ENCODE results near the gene NAXE.

GRCh38 chr1:156593661-156593989 lies 2.0 kb downstream of the NAXE start:
- TF ChIP-seq EP300 (IDR thresholded peaks at IDR 0.05; ENCODE audit: borderline replicate concordance), result no peak
- no peak for TF ChIP-seq CREB1 (IDR thresholded peaks at IDR 0.05; ENCODE audit: low read depth)
- no peak for TF ChIP-seq FOXM1 (IDR thresholded peaks at IDR 0.05; ENCODE audit: borderline replicate concordance, low read depth)
- TF ChIP-seq MAX (IDR thresholded peaks at IDR 0.05), result no peak
- no peak for TF ChIP-seq REST (IDR thresholded peaks at IDR 0.05; ENCODE audit: low read depth)
- TF ChIP-seq USF1 (IDR thresholded peaks at IDR 0.05), result no peak
- no peak for TF ChIP-seq NFIC (IDR thresholded peaks at IDR 0.05)
- no peak for TF ChIP-seq TEAD4 (IDR thresholded peaks at IDR 0.05)
- no peak for TF ChIP-seq TAF1 (IDR thresholded peaks at IDR 0.05; ENCODE audit: low read depth)
- TF ChIP-seq RAD21 (IDR thresholded peaks at IDR 0.05; ENCODE audit: low read depth), result no peak
- TF ChIP-seq TCF12 (IDR thresholded peaks at IDR 0.05; ENCODE audit: low read depth), result no peak
- no peak for TF ChIP-seq ZBTB7A (IDR thresholded peaks at IDR 0.05; ENCODE audit: low read depth)
